ENCODE measurements around the gene LYPD5. TPM values are rescaled to one million over a fixed set of nuclear protein-coding genes. Genes with fewer than 3 reads are reported as not detected.

Gene LYPD5
- total and polyA plus RNA-seq, 10 donors = 2.1 to 48.1 (median 7.0) TPM

- Histone ChIP-seq H3K27me3 (replicated peaks in 1 of 7) (peaks cover 0 to 48% (median 0%) of the 10 kb centered on the region in 7 donors), H3K4me3 (peak overlapping the region in 2 of 8 donors; percentile 58 to 77), H3K36me3 (peaks cover 0 to 22% (median 0%) of the 10 kb centered on the region in 6 donors), H3K9me3 (peaks cover 0 to 8% (median 2%) of the 10 kb centered on the region in 8 donors), H3K27ac (no peak overlapping the region), H3K4me1 (peaks cover 0 to 22% (median 9%) of the 10 kb centered on the region in 6 donors)
- DNase-seq = no peak
- intact Hi-C loops (cut with DNase I; ENCODE audit: low total_unique reads) = no loop called here
- 86 to 96% (median 88%) methylated on average over 5 to 7 of the region's 7 CpGs for WGBS, 5 donors
- no peak for TF ChIP-seq POLR2AphosphoS5 (IDR thresholded peaks at IDR 0.05)
- TF ChIP-seq POLR2A (IDR thresholded peaks at IDR 0.05) = no peak
- TF ChIP-seq CTCF (IDR thresholded peaks at IDR 0.05 in 8 of 11, conservative IDR thresholded peaks at IDR 0.05 in 3 of 11) = no peak
Observed at GRCh38 chr19:43797556-43797955, 4.7 kb downstream of the LYPD5 start.

- intact Hi-C loops (cut with DNase I; ENCODE audit: low total_unique reads) = no loop called here
- Histone ChIP-seq H3K27ac (no peak overlapping the region), H3K4me1 (peaks cover 0 to 22% (median 9%) of the 10 kb centered on the region in 6 donors), H3K9me3 (peaks cover 0 to 8% (median 2%) of the 10 kb centered on the region in 8 donors), H3K27me3 (replicated peaks in 1 of 7) (peaks cover 0 to 48% (median 0%) of the 10 kb centered on the region in 7 donors), H3K36me3 (peaks cover 0 to 22% (median 0%) of the 10 kb centered on the region in 6 donors), H3K4me3 (no peak overlapping the region)
- DNase-seq = no peak
- WGBS, 5 donors = 46 to 80% (median 62%) methylated on average over 3 to 6 of the region's 6 CpGs
- no peak for TF ChIP-seq POLR2AphosphoS5 (IDR thresholded peaks at IDR 0.05)
- TF ChIP-seq CTCF (IDR thresholded peaks at IDR 0.05 in 8 of 11, conservative IDR thresholded peaks at IDR 0.05 in 3 of 11) = no peak
- TF ChIP-seq POLR2A (IDR thresholded peaks at IDR 0.05) = no peak
Observed at GRCh38 chr19:43797118-43797517, 5.1 kb downstream of the LYPD5 start.

- Histone ChIP-seq H3K27ac (no peak overlapping the region), H3K9me3 (peaks cover 0 to 1% (median 0%) of the 10 kb centered on the region in 8 donors), H3K27me3 (replicated peaks in 1 of 7) (peaks cover 0 to 32% (median 0%) of the 10 kb centered on the region in 7 donors), H3K4me1 (peaks cover 0 to under 1% (median 0%) of the 10 kb centered on the region in 6 donors), H3K4me3 (no peak overlapping the region), H3K36me3 (no peaks in the 10 kb centered on the region)
- TF ChIP-seq CTCF (IDR thresholded peaks at IDR 0.05 in 8 of 11, conservative IDR thresholded peaks at IDR 0.05 in 3 of 11) = no peak
- WGBS, 5 donors = 10 to 36% (median 18%) methylated on average over 3 of the region's 3 CpGs
- no peak for DNase-seq
- intact Hi-C loops (cut with DNase I; ENCODE audit: low total_unique reads) = no loop called here
Observed at GRCh38 chr19:43790587-43790986, 11.7 kb downstream of the LYPD5 start.

GRCh38 chr19:43789029-43789428, 13.2 kb downstream of the LYPD5 start:
- TF ChIP-seq POLR2A (IDR thresholded peaks at IDR 0.05) = no peak
- DNase-seq = no peak
- no peak overlapping the region for H3K27ac ChIP-seq
- H3K4me3 ChIP-seq = no peak overlapping the region
- no peaks in the 10 kb centered on the region for H3K9me3 ChIP-seq
- no peaks in the 10 kb centered on the region for H3K36me3 ChIP-seq
- H3K27me3 ChIP-seq (replicated peaks in 1 of 7) = peaks cover 0 to 25% (median 0%) of the 10 kb centered on the region in 7 donors
- intact Hi-C loops (cut with DNase I; ENCODE audit: low total_unique reads) = no loop called here
- WGBS, 5 donors = 6 to 17% (median 9%) methylated on average over 3 of the region's 3 CpGs
- peaks cover 0 to 15% (median 14%) of the 10 kb centered on the region in 6 donors for H3K4me1 ChIP-seq

- Histone ChIP-seq H3K4me1 (peaks cover 0 to 39% (median 20%) of the 10 kb centered on the region in 6 donors), H3K27ac (no peak overlapping the region), H3K36me3 (no peaks in the 10 kb centered on the region), H3K27me3 (replicated peaks in 1 of 7) (peaks cover 0 to 10% (median 0%) of the 10 kb centered on the region in 7 donors), H3K9me3 (no peaks in the 10 kb centered on the region), H3K4me3 (no peak overlapping the region)
- intact Hi-C loops (cut with DNase I; ENCODE audit: low total_unique reads) = no loop called here
- WGBS, 5 donors = 36 to 78% (median 67%) methylated on average over 1 of the region's 1 CpG
- no peak for DNase-seq
- TF ChIP-seq POLR2A (IDR thresholded peaks at IDR 0.05) (no peak), CTCF (IDR thresholded peaks at IDR 0.05 in 8 of 11, conservative IDR thresholded peaks at IDR 0.05 in 3 of 11) (no peak), POLR2AphosphoS5 (IDR thresholded peaks at IDR 0.05) (no peak)
Observed at GRCh38 chr19:43786665-43787064, 15.6 kb downstream of the LYPD5 start.

Data from spleen (tissue), 11 donors.